Stimulated activated CD4-positive, alpha-beta T cell treated with anti-CD3 and anti-CD28 coated beads, Interleukin-15, amount 100 ng/mL, for 48 hours (primary cell): ENCODE results near the gene SNPH.
"Not testable (repeated sequence)": the region's sequence is repeated elsewhere in the genome, so short reads cannot be mapped to it uniquely, and the experiment has no call there.

Experiments
- DNase-seq, 2 donors: peaks; one replicate each; pipeline ENCODE4 v3.0.0-alpha.2; 2020; ENCODE audit warnings: low read depth in 2 of 2

Gene SNPH

GRCh38 chr20:1338801-1339200, 72.7 kb downstream of the SNPH start:
- DNase-seq = no peak

DNA sequence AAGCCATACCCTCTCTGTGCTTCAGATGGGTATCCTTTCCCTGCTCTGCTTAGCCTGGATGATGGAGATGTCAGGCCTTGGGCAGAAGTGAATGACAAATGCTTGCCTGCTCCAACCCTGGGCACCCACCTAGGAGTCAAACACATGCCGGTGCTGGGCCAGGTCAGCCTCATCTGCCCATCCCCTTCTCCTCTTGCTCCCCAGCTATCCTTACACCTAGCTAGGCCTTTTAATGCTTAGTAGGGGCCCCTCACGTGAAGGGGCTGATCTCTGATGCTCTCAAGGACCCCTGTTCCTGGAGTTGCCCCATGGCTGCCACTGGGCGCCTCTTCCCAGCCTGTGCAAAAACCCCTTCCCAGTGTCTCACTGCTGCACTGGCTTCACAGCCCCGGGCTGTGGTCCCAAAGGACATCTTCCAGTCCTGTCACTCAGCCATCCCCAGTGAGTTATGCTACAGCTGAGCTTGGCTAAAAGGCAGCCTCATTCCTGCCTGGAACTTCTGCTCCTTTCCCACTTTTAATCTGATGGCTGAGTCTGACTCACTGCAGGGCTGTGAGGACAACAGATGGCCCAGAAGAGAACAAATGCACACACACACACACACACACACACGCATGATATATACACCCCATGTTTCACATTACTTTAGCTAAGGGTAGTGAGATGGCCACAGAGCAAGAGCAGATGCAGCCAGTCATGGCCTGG, 75.6 kb downstream of the SNPH start:
- no peak for DNase-seq

- DNase-seq = not testable (repeated sequence)
These were observed 77.5 kb downstream of the SNPH start for GRCh38 chr20:1343446-1344124.

DNA sequence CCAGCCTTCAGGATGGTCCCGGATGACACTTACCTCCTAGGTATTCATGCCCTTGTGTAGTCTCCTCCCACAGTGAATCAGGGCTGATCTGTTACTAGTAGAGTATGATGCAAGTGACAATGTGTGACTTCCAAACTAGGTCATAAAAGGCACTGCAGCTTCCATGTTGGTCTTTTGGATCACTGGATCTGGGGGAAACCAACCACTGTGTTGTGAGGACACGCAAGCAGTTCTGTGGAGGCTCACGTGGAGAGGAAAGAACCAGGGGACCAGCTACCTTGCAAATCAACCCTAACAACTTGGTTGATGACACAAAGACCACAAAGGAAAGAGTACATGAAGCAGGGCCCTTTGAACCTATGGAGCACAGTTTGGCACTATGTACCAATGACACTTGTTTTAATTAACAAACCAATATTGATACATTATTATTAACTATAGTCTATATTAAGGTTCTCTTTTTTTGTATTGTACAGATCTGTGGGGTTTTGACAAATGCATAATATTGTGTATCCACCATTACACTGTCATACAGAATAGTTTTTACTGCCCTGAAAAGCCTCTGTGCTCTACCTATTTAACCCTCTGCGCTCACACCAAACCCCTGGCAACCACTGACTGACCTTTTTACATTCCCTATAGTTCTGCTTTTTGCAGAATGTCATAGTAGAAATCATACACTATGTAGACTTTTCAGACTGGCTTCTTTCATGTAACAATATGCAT, 79.1 kb downstream of the SNPH start:
- DNase-seq = no peak

DNA sequence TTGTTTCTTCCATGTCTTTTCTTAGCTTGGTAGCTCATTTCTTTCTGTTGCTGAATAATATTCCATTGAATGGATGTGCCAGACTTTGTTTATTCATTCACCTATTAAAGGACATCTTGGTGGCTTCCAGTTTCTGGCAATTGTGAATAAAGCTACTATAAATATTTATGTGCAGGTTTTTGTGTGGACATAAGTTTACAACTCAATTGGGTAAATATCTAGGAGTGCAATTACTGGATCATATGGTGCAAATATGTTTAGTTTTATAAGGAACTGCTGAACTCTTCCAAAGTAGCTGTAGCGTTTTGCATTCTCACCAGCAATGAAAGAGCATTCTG, 79.6 kb downstream of the SNPH start:
- DNase-seq = no peak

DNA sequence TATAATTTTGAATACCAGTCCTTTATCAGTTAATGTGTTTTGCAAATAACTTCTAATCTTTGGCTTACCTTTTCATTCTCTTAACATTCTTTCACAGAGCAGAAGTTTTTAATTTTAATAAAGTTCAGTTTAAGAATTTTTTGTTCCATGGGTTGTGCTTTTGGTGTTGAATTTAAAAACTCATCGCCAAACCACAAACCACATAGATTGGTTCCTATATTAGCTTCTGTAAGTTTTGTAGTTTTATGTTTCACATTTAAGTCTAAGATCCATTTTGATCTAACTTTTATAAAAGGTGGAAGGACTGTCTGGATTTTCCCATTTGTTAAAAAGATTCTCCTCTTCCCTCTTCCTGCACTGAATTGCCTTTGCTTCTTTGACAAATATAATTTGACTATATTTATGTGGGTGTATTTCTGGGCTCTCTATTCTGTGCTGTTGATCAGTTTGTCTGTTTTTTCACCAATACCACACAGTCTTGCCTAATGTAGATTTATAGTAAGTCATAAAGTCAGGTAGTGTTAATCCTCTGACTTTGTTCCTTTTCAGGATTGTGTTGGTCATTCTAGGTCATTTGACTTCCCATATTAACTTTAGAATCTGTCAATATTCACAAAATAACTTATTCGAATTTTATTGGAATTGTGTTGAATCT, 80.3 kb downstream of the SNPH start:
- DNase-seq = no peak

DNA sequence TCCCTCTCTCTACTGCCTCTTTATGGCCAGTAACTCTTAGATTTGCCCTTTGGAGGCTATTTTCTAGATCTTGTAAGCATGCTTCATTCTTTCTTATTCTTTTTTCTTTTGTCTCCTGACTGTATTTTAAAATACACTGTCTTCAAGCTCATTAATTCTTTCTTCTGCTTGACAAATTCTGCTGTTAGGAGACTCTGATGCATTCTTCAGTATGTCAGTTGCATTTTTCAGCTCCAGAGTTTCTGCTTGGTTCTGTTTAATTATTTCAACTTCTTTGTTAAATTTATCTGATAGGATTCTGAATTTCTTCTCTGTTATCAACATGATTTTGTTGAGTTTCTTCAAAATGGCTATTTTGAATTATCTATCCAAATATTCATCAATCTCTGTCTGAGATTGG, 87.9 kb downstream of the SNPH start:
- DNase-seq = no peak

DNA sequence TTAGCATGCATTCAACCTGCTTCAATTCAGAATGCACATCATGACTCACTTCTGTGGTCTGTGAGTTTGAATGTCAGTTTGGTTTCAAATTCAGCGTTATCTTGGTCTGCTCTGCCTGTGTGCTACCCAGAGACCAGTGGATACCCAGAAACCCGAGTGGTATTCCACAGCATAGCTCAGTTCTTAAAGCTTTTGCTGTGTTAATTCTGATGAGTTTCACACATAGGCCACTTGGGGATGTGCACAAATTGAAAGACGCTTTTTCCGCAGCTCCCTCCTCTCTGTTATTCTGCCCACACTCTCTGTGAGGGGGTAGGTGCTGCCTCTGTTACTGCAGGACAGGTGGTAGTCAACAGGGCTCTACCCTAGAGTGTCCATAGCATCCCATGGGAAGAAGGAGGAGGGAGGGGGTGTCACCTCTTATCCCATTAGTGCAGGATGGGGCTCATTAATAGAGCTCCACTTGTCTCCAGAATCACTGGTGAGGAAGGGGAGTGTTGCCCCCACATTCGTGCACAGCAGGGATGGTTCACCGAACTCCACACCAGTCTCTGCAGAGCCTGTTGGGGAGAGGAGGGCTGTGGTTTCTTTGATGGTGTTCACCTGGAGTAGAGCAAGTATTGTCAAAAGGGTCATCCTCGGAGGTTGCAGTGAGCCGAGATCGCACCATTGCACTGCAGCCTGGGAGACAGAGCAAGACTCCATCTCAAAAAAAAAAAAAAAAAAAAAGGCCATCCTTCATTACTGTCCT, 92.0 kb downstream of the SNPH start:
- peak in 1 of 2 donors; percentile 23 for DNase-seq
